Transverse colon (tissue), 3 donors: ENCODE measurements around the gene PCAT6.

Experiments used
- CTCF ChIP-seq, 5 experiments: fragments of 200-600 bp in 3 of 5; fragments of 450-650 bp in 2 of 5; sonication (generic) in 3 of 5; IDR thresholded peaks; 1 replicate in 2 of 5; 2 replicates in 3 of 5; pipeline ENCODE4 v1.5.1; 2016 to 2017; ENCODE audit warnings: antibody characterized with exemption in 5 of 5, inconsistent platforms in 3 of 5, mild to moderate bottlenecking in 2 of 5, moderate library complexity in 1 of 5
- EP300 ChIP-seq: sonication (generic); formaldehyde crosslinking; IDR thresholded peaks from one replicate; pipeline ENCODE4 v1.6.1; 2017; ENCODE audit warnings: antibody characterized with exemption, low read depth
- POLR2A ChIP-seq: fragments of 450-650 bp; IDR thresholded peaks from one replicate; pipeline ENCODE4 v1.6.1; 2016; ENCODE audit warnings: antibody characterized with exemption, mild to moderate bottlenecking, moderate library complexity

- TF ChIP-seq POLR2A (no peak), CTCF (IDR thresholded peaks at IDR 0.05) (no peak), EP300 (no peak)
Observed at GRCh38 chr1:202794051-202794740, 16.6 kb upstream of the PCAT6 start.
